Immature natural killer cell (primary cell): ENCODE results near the gene TH. TPM values are rescaled to one million over a fixed set of nuclear protein-coding genes. Genes with fewer than 3 reads are reported as not detected.
A peak's percentile ranks its signal among the peaks of the same experiment; 100 is the strongest.

Experiments used
- DNase-seq, 3 donors: peaks; one replicate each; pipeline ENCODE4 v3.0.0; 2022; ENCODE audit warnings: mixed read lengths in 1 of 3
- H3K27ac Mint-ChIP-seq, 6 donors: one replicate each; pipeline ENCODE4 v1.8.0; 2020; ENCODE audit warnings: mixed read lengths in 6 of 6, mild to moderate bottlenecking in 5 of 6, inconsistent platforms in 4 of 6, moderate library complexity in 3 of 6
- H3K27me3 Mint-ChIP-seq, 3 donors: one replicate each; pipeline ENCODE4 v1.8.0; 2020 to 2021; ENCODE audit warnings: low read depth in 3 of 3, mild to moderate bottlenecking in 3 of 3, mixed read lengths in 3 of 3, moderate library complexity in 3 of 3, inconsistent platforms in 1 of 3
- H3K36me3 Mint-ChIP-seq, 3 donors: one replicate each; pipeline ENCODE4 v1.8.0; 2020; ENCODE audit warnings: mixed read lengths in 3 of 3, inconsistent platforms in 2 of 3, mild to moderate bottlenecking in 2 of 3
- H3K4me1 Mint-ChIP-seq, 2 donors: one replicate each; pipeline ENCODE4 v1.8.0; 2020; ENCODE audit warnings: inconsistent platforms in 2 of 2, mild to moderate bottlenecking in 2 of 2, mixed read lengths in 2 of 2, moderate library complexity in 1 of 2
- H3K4me3 Mint-ChIP-seq, 5 donors: one replicate each; pipeline ENCODE4 v1.8.0; 2020; ENCODE audit warnings: mild to moderate bottlenecking in 5 of 5, mixed read lengths in 5 of 5, inconsistent platforms in 3 of 5, moderate library complexity in 3 of 5
- H3K9me3 Mint-ChIP-seq, 6 donors: one replicate each; pipeline ENCODE4 v1.8.0; 2020; ENCODE audit warnings: mild to moderate bottlenecking in 6 of 6, mixed read lengths in 6 of 6, inconsistent platforms in 4 of 6, moderate library complexity in 3 of 6
- polyA plus RNA-seq, 3 donors: library from polyadenylated mRNA; unstranded; fragments of 300-500 nt; fragmentation: Illumina TruSeq; gene quantifications; one replicate each; pipeline ENCODE4 v1.2.3, GENCODE V29; 2021

The TH gene
- polyA plus RNA-seq, 3 donors from 2014 or later: not detected

DNA sequence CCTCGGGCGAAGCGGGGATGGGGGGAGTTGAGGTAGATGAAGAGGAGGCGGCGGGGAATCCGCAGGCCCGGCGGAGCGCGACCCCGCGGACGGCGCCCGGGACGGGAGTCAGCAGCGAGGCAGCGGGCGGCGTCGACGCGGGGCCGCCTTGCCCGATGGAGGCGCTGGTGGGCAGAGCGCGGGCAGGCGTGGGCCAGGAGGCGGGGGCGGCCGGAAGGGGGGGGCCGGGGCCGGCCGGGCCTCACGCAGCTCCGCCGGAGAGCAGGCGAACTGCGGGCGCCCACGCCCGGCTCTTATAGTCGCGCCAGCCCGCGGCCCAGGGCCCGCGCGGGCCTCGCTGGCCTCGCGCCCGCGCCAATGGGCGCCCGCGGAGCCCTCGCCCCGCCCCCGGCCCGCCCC lies 32.5 kb downstream of the TH start, which contains the start of gene IGF2:
IGF2 (minus strand) TSS at position 267 of the 399 bp plus-strand sequence. CDS start 3,866 bp downstream, outside the sequence.
- no peak for DNase-seq
- no peak within 1 kb of the TSS for H3K27ac Mint-ChIP-seq
- H3K36me3 Mint-ChIP-seq: no peaks in the 10 kb centered on the region
- H3K4me3 Mint-ChIP-seq: peak within 1 kb of the TSS; percentile 83 to 89 (median 85)
- peaks cover 4 to 5% of the 10 kb centered on the region in 2 donors for H3K4me1 Mint-ChIP-seq
- peaks cover 27 to 35% (median 28%) of the 10 kb centered on the region in 3 donors for H3K27me3 Mint-ChIP-seq
- peaks cover 0 to 3% (median 0%) of the 10 kb centered on the region in 6 donors for H3K9me3 Mint-ChIP-seq

GRCh38 chr11:2138431-2139122 lies 33.0 kb downstream of the TH start:
- Mint-ChIP-seq H3K27me3 (peaks cover 27 to 34% (median 27%) of the 10 kb centered on the region in 3 donors), H3K4me1 (peaks cover 4 to 5% of the 10 kb centered on the region in 2 donors), H3K36me3 (no peaks in the 10 kb centered on the region), H3K27ac (no peak overlapping the region), H3K4me3 (peak overlapping the region; percentile 83 to 89 (median 85)), H3K9me3 (peaks cover 0 to 3% (median 0%) of the 10 kb centered on the region in 6 donors)
- no peak for DNase-seq

DNA sequence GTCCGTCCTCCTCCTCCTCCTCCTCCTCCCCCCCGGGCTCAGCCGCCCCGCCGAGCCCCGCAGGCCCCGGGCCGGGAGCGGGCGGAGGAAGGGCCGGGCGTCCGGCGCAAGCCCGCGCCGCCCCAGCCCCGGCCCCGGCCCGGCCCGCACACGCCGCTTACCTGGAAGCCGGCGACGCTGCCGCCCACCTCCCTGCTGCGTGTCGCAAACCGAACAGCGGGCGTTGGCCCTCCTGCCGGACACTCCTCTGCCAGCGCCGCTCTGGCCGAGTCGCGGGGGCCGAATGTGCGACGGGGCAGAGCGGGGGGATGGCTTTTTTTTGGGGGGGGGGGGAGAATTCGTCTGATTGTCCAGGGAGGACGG lies 33.6 kb downstream of the TH start:
- H3K4me1 Mint-ChIP-seq: peaks cover 4 to 5% of the 10 kb centered on the region in 2 donors
- H3K27ac Mint-ChIP-seq: no peak overlapping the region
- H3K4me3 Mint-ChIP-seq: peak overlapping the region; percentile 83 to 89 (median 85)
- DNase-seq: no peak
- H3K27me3 Mint-ChIP-seq: peaks cover 24 to 30% (median 24%) of the 10 kb centered on the region in 3 donors
- H3K9me3 Mint-ChIP-seq: peaks cover 0 to 3% (median 0%) of the 10 kb centered on the region in 6 donors
- H3K36me3 Mint-ChIP-seq: no peaks in the 10 kb centered on the region

GRCh38 chr11:2137202-2138067 lies 34.2 kb downstream of the TH start:
- Mint-ChIP-seq H3K27me3 (peaks cover 17 to 24% (median 20%) of the 10 kb centered on the region in 3 donors), H3K27ac (no peak overlapping the region), H3K4me3 (peak overlapping the region in 3 of 5 donors; percentile 24 to 56 (median 27)), H3K4me1 (peaks cover 4 to 5% of the 10 kb centered on the region in 2 donors), H3K9me3 (peaks cover 0 to 3% (median 0%) of the 10 kb centered on the region in 6 donors), H3K36me3 (no peaks in the 10 kb centered on the region)
- DNase-seq: no peak

DNA sequence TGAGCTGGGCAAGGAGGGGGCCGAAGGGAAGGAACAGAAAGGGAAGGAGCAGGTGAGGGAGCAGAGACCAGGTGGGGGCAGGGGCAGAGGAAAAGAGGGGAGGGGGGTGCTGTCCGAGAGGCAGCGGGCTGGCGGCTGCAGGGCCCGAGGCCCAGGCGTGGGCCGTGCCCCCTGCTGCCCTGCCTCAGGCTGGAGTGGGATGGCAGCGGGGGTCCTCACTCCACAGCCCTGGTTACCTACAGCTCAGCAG lies 34.7 kb downstream of the TH start:
- peak overlapping the region in 1 of 5 donors; percentile 29 for H3K4me3 Mint-ChIP-seq
- H3K27ac Mint-ChIP-seq: no peak overlapping the region
- no peak for DNase-seq

GRCh38 chr11:2136209-2136951 lies 35.2 kb downstream of the TH start:
- Mint-ChIP-seq H3K4me3 (peak overlapping the region in 2 of 5 donors; percentile 22 to 32), H3K9me3 (peaks cover 0 to 3% (median 0%) of the 10 kb centered on the region in 6 donors), H3K4me1 (peaks cover 4 to 5% of the 10 kb centered on the region in 2 donors), H3K27me3 (peaks cover 15 to 20% (median 17%) of the 10 kb centered on the region in 3 donors), H3K36me3 (no peaks in the 10 kb centered on the region), H3K27ac (no peak overlapping the region)
- no peak for DNase-seq

More for the DNA sequence above, 34.7 kb downstream of the TH start:
- H3K9me3 Mint-ChIP-seq: peaks cover 0 to 3% (median 0%) of the 10 kb centered on the region in 6 donors
- H3K36me3 Mint-ChIP-seq: no peaks in the 10 kb centered on the region
- peaks cover 17 to 20% (median 20%) of the 10 kb centered on the region in 3 donors for H3K27me3 Mint-ChIP-seq
- H3K4me1 Mint-ChIP-seq: peaks cover 4 to 5% of the 10 kb centered on the region in 2 donors

GRCh38 chr11:2135648-2136201 lies 35.9 kb downstream of the TH start:
- H3K36me3 Mint-ChIP-seq: no peaks in the 10 kb centered on the region
- peak overlapping the region in 1 of 5 donors; percentile 32 for H3K4me3 Mint-ChIP-seq
- no peak overlapping the region for H3K27ac Mint-ChIP-seq

DNA sequence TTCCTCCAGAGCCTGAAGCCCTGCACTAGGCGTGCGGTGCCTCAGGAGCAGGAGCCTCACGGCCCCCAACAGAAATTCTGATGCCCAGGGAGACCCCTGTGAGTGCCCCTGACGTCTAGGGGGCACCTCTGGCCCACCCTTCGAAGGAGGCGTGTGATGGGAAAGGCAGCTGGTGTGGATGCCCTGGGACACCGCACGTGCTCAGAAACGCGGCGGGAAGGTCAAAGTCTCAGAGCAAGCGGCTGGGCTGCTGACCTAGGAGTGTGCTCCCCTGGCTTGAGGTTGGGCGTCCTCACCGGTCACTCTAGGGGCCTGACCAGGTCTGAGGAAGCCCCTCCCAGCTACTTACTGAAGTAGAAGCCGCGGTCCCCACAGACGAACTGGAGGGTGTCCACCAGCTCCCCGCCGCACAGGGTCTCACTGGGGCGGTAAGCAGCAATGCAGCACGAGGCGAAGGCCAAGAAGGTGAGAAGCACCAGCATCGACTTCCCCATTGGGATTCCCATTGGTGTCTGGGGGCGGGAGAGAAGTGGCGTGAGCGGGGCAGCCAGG lies 36.5 kb downstream of the TH start:
- no peak for DNase-seq
- H3K27me3 Mint-ChIP-seq: peaks cover 10 to 14% (median 13%) of the 10 kb centered on the region in 3 donors
- H3K4me3 Mint-ChIP-seq: no peak overlapping the region
- H3K36me3 Mint-ChIP-seq: no peaks in the 10 kb centered on the region
- no peak overlapping the region for H3K27ac Mint-ChIP-seq
- H3K4me1 Mint-ChIP-seq: peaks cover 4 to 5% of the 10 kb centered on the region in 2 donors
- peaks cover 0 to 1% (median 0%) of the 10 kb centered on the region in 6 donors for H3K9me3 Mint-ChIP-seq

More at GRCh38 chr11:2135648-2136201, 35.9 kb downstream of the TH start:
- H3K9me3 Mint-ChIP-seq: peaks cover 0 to 1% (median 0%) of the 10 kb centered on the region in 6 donors
- peaks cover 4 to 5% of the 10 kb centered on the region in 2 donors for H3K4me1 Mint-ChIP-seq
- DNase-seq: no peak
- peaks cover 11 to 16% (median 13%) of the 10 kb centered on the region in 3 donors for H3K27me3 Mint-ChIP-seq

- H3K9me3 Mint-ChIP-seq: peaks cover 0 to 1% (median 0%) of the 10 kb centered on the region in 6 donors
- DNase-seq: no peak
- H3K27ac Mint-ChIP-seq: no peak overlapping the region
- H3K4me1 Mint-ChIP-seq: peaks cover 4 to 5% of the 10 kb centered on the region in 2 donors
- peaks cover 8 to 13% (median 11%) of the 10 kb centered on the region in 3 donors for H3K27me3 Mint-ChIP-seq
- no peaks in the 10 kb centered on the region for H3K36me3 Mint-ChIP-seq
- H3K4me3 Mint-ChIP-seq: no peak overlapping the region
These were observed 37.3 kb downstream of the TH start for GRCh38 chr11:2134022-2135010.

- peaks cover 7 to 13% (median 12%) of the 10 kb centered on the region in 3 donors for H3K27me3 Mint-ChIP-seq
- no peak for DNase-seq
- H3K4me1 Mint-ChIP-seq: peaks cover 3 to 4% of the 10 kb centered on the region in 2 donors
- no peak overlapping the region for H3K4me3 Mint-ChIP-seq
- no peaks in the 10 kb centered on the region for H3K36me3 Mint-ChIP-seq
- no peak overlapping the region for H3K27ac Mint-ChIP-seq
- H3K9me3 Mint-ChIP-seq: peaks cover 0 to 1% (median 0%) of the 10 kb centered on the region in 6 donors
These were observed 38.2 kb downstream of the TH start for GRCh38 chr11:2133241-2134021.

- peaks cover 0 to 1% (median 0%) of the 10 kb centered on the region in 6 donors for H3K9me3 Mint-ChIP-seq
- H3K27me3 Mint-ChIP-seq: peaks cover 5 to 13% (median 11%) of the 10 kb centered on the region in 3 donors
- H3K36me3 Mint-ChIP-seq: no peaks in the 10 kb centered on the region
- no peak for DNase-seq
- peaks cover 0 to 1% of the 10 kb centered on the region in 2 donors for H3K4me1 Mint-ChIP-seq
- H3K27ac Mint-ChIP-seq: no peak overlapping the region
- no peak overlapping the region for H3K4me3 Mint-ChIP-seq
These were observed 38.8 kb downstream of the TH start for GRCh38 chr11:2132874-2133240.
